GM12878 (cell line): ENCODE results near the gene CCDC190. TPM values are rescaled to one million over a fixed set of nuclear protein-coding genes. Genes with fewer than 3 reads are reported as not detected.

ENCODE experiments used
- ATAC-seq: fragments of 200-7000 bp; cut with Tn5 transposase; 3 replicates; pipeline ENCODE4 v1.9.1; 2020; ENCODE audit warnings: mild to moderate bottlenecking, moderate library complexity
- BruUV-seq: library from RNA; stranded (reverse); fragments of 400-500 nt; replicated peaks from 2 replicates; lab custom pipeline; 2021; lab: Mats Ljungman, UMichigan
- CTCF ChIA-PET: fragments of 300-600 bp; sonication (Branson Sonifier 250); formaldehyde crosslinking; extraction: SDS; loops from one replicate; lab custom pipeline; 2021; ENCODE audit warnings: inconsistent platforms; lab: Yijun Ruan, JAX
- POLR2A ChIA-PET: fragments of 350-600 bp; formaldehyde crosslinking; extraction: SDS; loops from one replicate; lab custom pipeline; 2021; ENCODE audit warnings: inconsistent platforms; lab: Charles Lee
- RAD21 ChIA-PET: fragments of 300-600 bp; sonication (Branson Sonifier 250); formaldehyde crosslinking; loops from one replicate; lab custom pipeline; 2023; ENCODE audit warnings: antibody characterized with exemption; ENCODE audit not compliant: unreplicated experiment; lab: Charles Lee
- SMC1A ChIA-PET: fragments of 300-600 bp; sonication (Branson Sonifier 250); formaldehyde crosslinking; loops from one replicate; lab custom pipeline; 2023; ENCODE audit not compliant: unreplicated experiment, uncharacterized antibody; lab: Charles Lee
- DNase-seq: peaks from one replicate; pipeline ENCODE4 v3.0.0-alpha.2; 2011; ENCODE audit warnings: low read depth, low spot score
- FAIRE-seq: peaks from 3 replicates; lab custom pipeline; 2011; peaks lifted over from hg19 to GRCh38; lab: Jason Lieb, UNC
- H2AFZ ChIP-seq: 2 replicates; pipeline ENCODE4 v1.6.0; 2011; ENCODE audit warnings: low read depth, low read length, control low read depth; ENCODE audit not compliant: control insufficient read depth
- H3K27ac ChIP-seq: 2 replicates; pipeline ENCODE4 v1.5.1; 2011; ENCODE audit warnings: control low read depth; ENCODE audit not compliant: control insufficient read depth, insufficient read depth
- H3K27me3 ChIP-seq, 2 experiments: replicated peaks in 1 of 2; 2 replicates each; pipeline versions ENCODE4 v1.6.0 to v1.6.1; 2011; ENCODE audit warnings: low read length in 1 of 2; ENCODE audit not compliant: control insufficient read depth in 2 of 2, insufficient read depth in 2 of 2
- H3K36me3 ChIP-seq, 2 experiments: 2 replicates each; pipeline ENCODE4 v1.5.1; 2011; ENCODE audit warnings: low read length in 1 of 2; ENCODE audit not compliant: control insufficient read depth in 2 of 2, insufficient read depth in 2 of 2
- H3K4me1 ChIP-seq: 2 replicates; pipeline ENCODE4 v1.6.1; 2011; ENCODE audit warnings: mild to moderate bottlenecking, low read length, moderate library complexity, mixed read lengths; ENCODE audit not compliant: control insufficient read depth, insufficient read depth
- H3K4me2 ChIP-seq: 2 replicates; pipeline ENCODE4 v1.6.0; 2011; ENCODE audit warnings: control low read depth; ENCODE audit not compliant: control insufficient read depth, insufficient read depth
- H3K4me3 ChIP-seq: fragments of 200-600 bp; sonication (generic); 2 replicates; pipeline ENCODE4 v1.5.1; 2016
- H3K79me2 ChIP-seq: 2 replicates; pipeline ENCODE4 v1.6.0; 2011; ENCODE audit warnings: low read length; ENCODE audit not compliant: control insufficient read depth, insufficient read depth
- H3K9ac ChIP-seq: 2 replicates; pipeline ENCODE4 v1.8.0; 2011; ENCODE audit warnings: low read length, control low read depth, mixed read lengths; ENCODE audit not compliant: control insufficient read depth, insufficient read depth
- H3K9me3 ChIP-seq: replicated peaks from 3 replicates; pipeline ENCODE4 v1.5.1; 2011; ENCODE audit warnings: mild to moderate bottlenecking, low read length; ENCODE audit not compliant: control insufficient read depth, insufficient read depth
- H4K20me1 ChIP-seq: 2 replicates; pipeline ENCODE4 v1.6.0; 2011; ENCODE audit not compliant: control insufficient read depth, insufficient read depth
- CBFB ChIP-seq: IDR thresholded peaks from 2 replicates; pipeline ENCODE4 v1.6.1; 2016; ENCODE audit warnings: antibody characterized with exemption, low read depth
- EGR1 ChIP-seq, 2 experiments: IDR thresholded peaks; 1 replicate in 1 of 2; 2 replicates in 1 of 2; pipeline ENCODE4 v1.6.1; 2011 to 2012; ENCODE audit warnings: low read depth in 2 of 2, low read length in 2 of 2, borderline replicate concordance in 1 of 2, mild to moderate bottlenecking in 1 of 2, moderate library complexity in 1 of 2
- FOXK2 ChIP-seq: fragments of 450-650 bp; IDR thresholded peaks from 2 replicates; pipeline ENCODE4 v1.6.1; 2017; ENCODE audit warnings: mild to moderate bottlenecking, moderate library complexity
- MTA3 ChIP-seq: IDR thresholded peaks from 2 replicates; pipeline ENCODE4 v1.6.1; 2012; ENCODE audit warnings: low read length, inconsistent platforms, borderline replicate concordance
- POU2F2 ChIP-seq: IDR thresholded peaks from 3 replicates; pipeline ENCODE4 v1.6.1; 2011; ENCODE audit warnings: low read depth, mild to moderate bottlenecking, low read length, borderline replicate concordance
- RUNX3 ChIP-seq: IDR thresholded peaks from 2 replicates; pipeline ENCODE4 v1.6.1; 2012; ENCODE audit warnings: low read length, inconsistent platforms
- SIN3A ChIP-seq: IDR thresholded peaks from 2 replicates; pipeline ENCODE4 v1.6.1; 2012; ENCODE audit warnings: low read depth, low read length, improper control_type of control experiment
- SP1 ChIP-seq: IDR thresholded peaks from one replicate; pipeline ENCODE4 v1.6.1; 2011; ENCODE audit warnings: low read depth, low read length
- SREBF2 ChIP-seq: IDR thresholded peaks from 2 replicates; pipeline ENCODE4 v1.6.1; 2012; ENCODE audit warnings: mild to moderate bottlenecking, low read length
- WRNIP1 ChIP-seq: IDR thresholded peaks from 2 replicates; pipeline ENCODE4 v1.6.1; 2011; ENCODE audit warnings: low read depth, low read length, improper control_type of control experiment, borderline replicate concordance
- ZNF384 ChIP-seq: IDR thresholded peaks from 2 replicates; pipeline ENCODE4 v1.6.1; 2012; ENCODE audit warnings: low read depth, mild to moderate bottlenecking, low read length, improper control_type of control experiment, borderline replicate concordance
- WGBS: methylation state at CpG from one replicate; pipeline ENCODE4 v1.1.6; 2016; ENCODE audit warnings: low lambda C conversion rate; ENCODE audit not compliant: insufficient replicate concordance, insufficient coverage; ENCODE audit errors: missing lambda C conversion rate; 5-methylcytosine and 5-hydroxymethylcytosine counted together
- in situ Hi-C: fragments of 300-500 bp; cut with MboI; formaldehyde crosslinking; loops from 9 replicates; pipeline ENCODE4 v1.14.3; 2018; ENCODE audit warnings: mixed read lengths
- intact Hi-C: fragments of 100-400 bp; cut with micrococcal nuclease; formaldehyde crosslinking; loops from one replicate; pipeline ENCODE4 v1.14.2; 2022; ENCODE audit not compliant: unreplicated experiment
- polyA plus RNA-seq, 11 experiments: library from polyadenylated mRNA; depleted of rRNA in 4 of 11; unstranded in 6 of 11; stranded (reverse) in 5 of 11; fragments of >200 nt; fragmentation: Nextera tagmentation in 4 of 11; fragmentation: Illumina TruSeq in 1 of 11; extraction: Ambion mirVana in 4 of 11; extraction: Trizol in 1 of 11; gene quantifications; 1 replicate in 1 of 11; 2 replicates in 10 of 11; pipeline versions ENCODE4 v1.2.1 to v1.2.3, GENCODE V29; 2011 to 2016; ENCODE audit warnings: inconsistent platforms in 2 of 11, missing spikeins in 2 of 11, low read depth in 1 of 11
- total RNA-seq, 4 experiments: library from RNA; depleted of rRNA in 3 of 4; stranded (reverse); fragments of >200 nt in 3 of 4; fragmentation: Illumina TruSeq in 1 of 4; extraction: Trizol in 1 of 4; gene quantifications; 2 replicates each; pipeline versions ENCODE4 v1.2.1 to v1.2.3, GENCODE V29; 2013 to 2021
- TF ChIP-seq, protein P1 (sequence below): fragments of 450-650 bp; formaldehyde crosslinking; IDR thresholded peaks from 2 replicates; pipeline ENCODE4 v1.4.0; 2020; ENCODE audit warnings: mild to moderate bottlenecking, moderate library complexity
- TF ChIP-seq, protein P2 (sequence below): IDR thresholded peaks from 2 replicates; pipeline ENCODE4 v1.6.1; 2012; ENCODE audit warnings: low read length, inconsistent platforms
- TF ChIP-seq, protein P3 (sequence below): fragments of 450-650 bp; IDR thresholded peaks from 2 replicates; pipeline ENCODE4 v1.6.1; 2017; ENCODE audit warnings: mild to moderate bottlenecking, moderate library complexity

The CCDC190 gene
- total and polyA plus RNA-seq, 10 of the 15 experiments (the other 5 are each of a cell fraction or from before 2014, with no cell fraction given), result not detected

DNA sequence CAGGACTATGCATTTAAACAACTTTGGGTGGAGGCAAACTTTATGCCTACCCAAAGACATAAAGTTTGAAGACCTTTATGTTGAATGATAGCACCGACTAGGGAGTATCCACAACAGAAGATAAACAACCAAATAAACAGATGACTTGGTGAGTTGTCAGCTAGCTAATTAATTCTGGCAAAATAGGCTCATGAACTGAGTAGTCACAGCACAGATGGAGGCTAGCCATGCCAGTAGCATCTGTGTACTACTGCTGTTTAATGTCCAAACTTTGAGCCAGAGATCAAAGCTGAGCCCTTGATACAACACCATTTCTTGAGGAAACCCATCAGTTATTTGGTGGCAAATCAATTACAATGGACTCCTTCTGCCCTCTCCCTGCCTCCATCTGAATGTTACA lies 40.3 kb upstream of the CCDC190 start (continued):
- TF ChIP-seq, protein P1, sequence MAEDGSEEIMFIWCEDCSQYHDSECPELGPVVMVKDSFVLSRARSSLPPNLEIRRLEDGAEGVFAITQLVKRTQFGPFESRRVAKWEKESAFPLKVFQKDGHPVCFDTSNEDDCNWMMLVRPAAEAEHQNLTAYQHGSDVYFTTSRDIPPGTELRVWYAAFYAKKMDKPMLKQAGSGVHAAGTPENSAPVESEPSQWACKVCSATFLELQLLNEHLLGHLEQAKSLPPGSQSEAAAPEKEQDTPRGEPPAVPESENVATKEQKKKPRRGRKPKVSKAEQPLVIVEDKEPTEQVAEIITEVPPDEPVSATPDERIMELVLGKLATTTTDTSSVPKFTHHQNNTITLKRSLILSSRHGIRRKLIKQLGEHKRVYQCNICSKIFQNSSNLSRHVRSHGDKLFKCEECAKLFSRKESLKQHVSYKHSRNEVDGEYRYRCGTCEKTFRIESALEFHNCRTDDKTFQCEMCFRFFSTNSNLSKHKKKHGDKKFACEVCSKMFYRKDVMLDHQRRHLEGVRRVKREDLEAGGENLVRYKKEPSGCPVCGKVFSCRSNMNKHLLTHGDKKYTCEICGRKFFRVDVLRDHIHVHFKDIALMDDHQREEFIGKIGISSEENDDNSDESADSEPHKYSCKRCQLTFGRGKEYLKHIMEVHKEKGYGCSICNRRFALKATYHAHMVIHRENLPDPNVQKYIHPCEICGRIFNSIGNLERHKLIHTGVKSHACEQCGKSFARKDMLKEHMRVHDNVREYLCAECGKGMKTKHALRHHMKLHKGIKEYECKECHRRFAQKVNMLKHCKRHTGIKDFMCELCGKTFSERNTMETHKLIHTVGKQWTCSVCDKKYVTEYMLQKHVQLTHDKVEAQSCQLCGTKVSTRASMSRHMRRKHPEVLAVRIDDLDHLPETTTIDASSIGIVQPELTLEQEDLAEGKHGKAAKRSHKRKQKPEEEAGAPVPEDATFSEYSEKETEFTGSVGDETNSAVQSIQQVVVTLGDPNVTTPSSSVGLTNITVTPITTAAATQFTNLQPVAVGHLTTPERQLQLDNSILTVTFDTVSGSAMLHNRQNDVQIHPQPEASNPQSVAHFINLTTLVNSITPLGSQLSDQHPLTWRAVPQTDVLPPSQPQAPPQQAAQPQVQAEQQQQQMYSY (CRISPR knock-in tag), result no peak
- TF ChIP-seq RUNX3 (no peak), MTA3 (no peak), SP1 (no peak), SIN3A (no peak), SREBF2 (no peak)
- TF ChIP-seq, protein P2, sequence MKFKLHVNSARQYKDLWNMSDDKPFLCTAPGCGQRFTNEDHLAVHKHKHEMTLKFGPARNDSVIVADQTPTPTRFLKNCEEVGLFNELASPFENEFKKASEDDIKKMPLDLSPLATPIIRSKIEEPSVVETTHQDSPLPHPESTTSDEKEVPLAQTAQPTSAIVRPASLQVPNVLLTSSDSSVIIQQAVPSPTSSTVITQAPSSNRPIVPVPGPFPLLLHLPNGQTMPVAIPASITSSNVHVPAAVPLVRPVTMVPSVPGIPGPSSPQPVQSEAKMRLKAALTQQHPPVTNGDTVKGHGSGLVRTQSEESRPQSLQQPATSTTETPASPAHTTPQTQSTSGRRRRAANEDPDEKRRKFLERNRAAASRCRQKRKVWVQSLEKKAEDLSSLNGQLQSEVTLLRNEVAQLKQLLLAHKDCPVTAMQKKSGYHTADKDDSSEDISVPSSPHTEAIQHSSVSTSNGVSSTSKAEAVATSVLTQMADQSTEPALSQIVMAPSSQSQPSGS, result no peak

DNA sequence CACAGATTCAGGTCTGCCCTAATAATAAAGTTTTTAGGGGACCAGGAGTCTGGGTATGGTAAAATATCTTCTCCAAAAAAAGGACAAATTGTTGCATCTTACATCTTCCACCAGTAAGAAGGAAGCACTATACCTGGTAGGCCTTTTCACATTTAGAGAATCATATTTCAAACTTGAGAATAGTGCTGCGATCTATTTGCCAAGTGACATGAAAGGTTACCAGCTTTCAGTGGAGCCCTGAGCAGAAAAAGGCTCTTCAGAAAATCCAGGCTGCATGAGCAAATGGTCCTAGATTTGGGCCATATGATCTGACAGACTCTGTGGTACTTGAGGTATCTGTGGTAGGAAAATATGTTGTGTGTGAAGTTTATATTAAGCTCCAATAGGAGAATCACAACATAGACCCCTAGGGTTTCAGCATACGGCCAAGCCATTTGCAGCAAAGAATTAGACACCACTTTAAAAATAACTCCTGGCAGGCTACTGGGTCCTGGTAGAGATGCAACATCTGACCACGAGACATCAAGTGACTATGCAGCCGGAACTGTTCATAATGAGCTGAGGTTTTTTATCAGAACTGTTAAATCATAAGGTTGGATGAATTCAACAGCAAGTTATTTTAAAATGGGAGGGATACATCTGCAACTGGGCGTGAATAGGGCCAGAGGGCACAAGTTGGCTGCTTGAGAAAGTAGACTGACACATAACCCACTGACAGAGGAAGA lies 38.6 kb upstream of the CCDC190 start:
- ATAC-seq (no peak), FAIRE-seq (no peak), DNase-seq (no peak)
- Histone ChIP-seq H3K36me3 (no peaks in the 10 kb centered on the region), H3K4me1 (no peaks in the 10 kb centered on the region), H3K4me2 (no peak overlapping the region), H2AFZ (no peak overlapping the region), H4K20me1 (no peaks in the 10 kb centered on the region), H3K9ac (no peak overlapping the region), H3K4me3 (no peak overlapping the region), H3K79me2 (no peaks in the 10 kb centered on the region), H3K27me3 (no peaks in the 10 kb centered on the region; a peak in 1 of 4 replicates), H3K9me3 (no peaks in the 10 kb centered on the region), H3K27ac (no peak overlapping the region)
- CTCF ChIA-PET, result no interaction called here
- in situ Hi-C loops, result loop anchor here (25.0 kb wide), 1 partner anchor 88 kb away; no protein-coding TSS in a partner anchor
- intact Hi-C loops, result loop anchor here (1.0 kb wide), 1 partner anchor 22 kb away; no protein-coding TSS in a partner anchor
- RAD21 ChIA-PET, result no interaction called here
- BruUV-seq, result no TSS peak
- SMC1A ChIA-PET, result no interaction called here
- 26% methylated on average over 5 of the region's 5 CpGs for WGBS
- POLR2A ChIA-PET, result no interaction called here
- TF ChIP-seq WRNIP1, result no peak
- TF ChIP-seq FOXK2, result no peak
- no peak for TF ChIP-seq POU2F2
- TF ChIP-seq, protein P3, sequence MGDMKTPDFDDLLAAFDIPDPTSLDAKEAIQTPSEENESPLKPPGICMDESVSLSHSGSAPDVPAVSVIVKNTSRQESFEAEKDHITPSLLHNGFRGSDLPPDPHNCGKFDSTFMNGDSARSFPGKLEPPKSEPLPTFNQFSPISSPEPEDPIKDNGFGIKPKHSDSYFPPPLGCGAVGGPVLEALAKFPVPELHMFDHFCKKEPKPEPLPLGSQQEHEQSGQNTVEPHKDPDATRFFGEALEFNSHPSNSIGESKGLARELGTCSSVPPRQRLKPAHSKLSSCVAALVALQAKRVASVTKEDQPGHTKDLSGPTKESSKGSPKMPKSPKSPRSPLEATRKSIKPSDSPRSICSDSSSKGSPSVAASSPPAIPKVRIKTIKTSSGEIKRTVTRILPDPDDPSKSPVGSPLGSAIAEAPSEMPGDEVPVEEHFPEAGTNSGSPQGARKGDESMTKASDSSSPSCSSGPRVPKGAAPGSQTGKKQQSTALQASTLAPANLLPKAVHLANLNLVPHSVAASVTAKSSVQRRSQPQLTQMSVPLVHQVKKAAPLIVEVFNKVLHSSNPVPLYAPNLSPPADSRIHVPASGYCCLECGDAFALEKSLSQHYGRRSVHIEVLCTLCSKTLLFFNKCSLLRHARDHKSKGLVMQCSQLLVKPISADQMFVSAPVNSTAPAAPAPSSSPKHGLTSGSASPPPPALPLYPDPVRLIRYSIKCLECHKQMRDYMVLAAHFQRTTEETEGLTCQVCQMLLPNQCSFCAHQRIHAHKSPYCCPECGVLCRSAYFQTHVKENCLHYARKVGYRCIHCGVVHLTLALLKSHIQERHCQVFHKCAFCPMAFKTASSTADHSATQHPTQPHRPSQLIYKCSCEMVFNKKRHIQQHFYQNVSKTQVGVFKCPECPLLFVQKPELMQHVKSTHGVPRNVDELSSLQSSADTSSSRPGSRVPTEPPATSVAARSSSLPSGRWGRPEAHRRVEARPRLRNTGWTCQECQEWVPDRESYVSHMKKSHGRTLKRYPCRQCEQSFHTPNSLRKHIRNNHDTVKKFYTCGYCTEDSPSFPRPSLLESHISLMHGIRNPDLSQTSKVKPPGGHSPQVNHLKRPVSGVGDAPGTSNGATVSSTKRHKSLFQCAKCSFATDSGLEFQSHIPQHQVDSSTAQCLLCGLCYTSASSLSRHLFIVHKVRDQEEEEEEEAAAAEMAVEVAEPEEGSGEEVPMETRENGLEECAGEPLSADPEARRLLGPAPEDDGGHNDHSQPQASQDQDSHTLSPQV, result no peak
- no peak for TF ChIP-seq EGR1 (IDR thresholded peaks at IDR 0.05; ENCODE audit: borderline replicate concordance in 1 of 2, low read depth in 2 of 2, low read length in 2 of 2)
- TF ChIP-seq CBFB, result no peak
- TF ChIP-seq ZNF384, result no peak
- no peak for TF ChIP-seq SREBF2
